Ovary (tissue), 3 donors: ENCODE results near the gene RNGTT.

Experiments
- CTCF ChIP-seq, 3 donors: fragments of 450-650 bp in 2 of 3; fragments of 200-600 bp in 1 of 3; IDR thresholded peaks; one replicate each; pipeline versions ENCODE4 v1.5.1 to v1.8.0; 2016 to 2022; ENCODE audit warnings: antibody characterized with exemption in 3 of 3, mild to moderate bottlenecking in 1 of 3
- EP300 ChIP-seq: sonication (generic); formaldehyde crosslinking; IDR thresholded peaks from one replicate; pipeline ENCODE4 v1.6.1; 2017; ENCODE audit warnings: antibody characterized with exemption
- POLR2A ChIP-seq: fragments of 450-650 bp; IDR thresholded peaks from one replicate; pipeline ENCODE4 v1.6.1; 2017; ENCODE audit warnings: antibody characterized with exemption, mild to moderate bottlenecking, moderate library complexity
- donor health status: DM: no; HTN: no; CAD: no.

GRCh38 chr6:88623531-88623930 is 339.9 kb downstream of the RNGTT start:
- TF ChIP-seq POLR2A: no peak
- TF ChIP-seq CTCF (IDR thresholded peaks at IDR 0.05): no peak
- no peak for TF ChIP-seq EP300
